Parathyroid adenoma (tissue), 2 donors: Measurements from ENCODE around the gene ADD3.

ENCODE experiments used
- H2AFZ ChIP-seq: fragments of 300-600 bp; sonication (generic); one replicate; pipeline ENCODE4 v1.7.0; 2017; ENCODE audit warnings: antibody characterized with exemption, mild to moderate bottlenecking
- H3K27ac ChIP-seq: fragments of 300-600 bp; sonication (generic); one replicate; pipeline ENCODE4 v1.7.0; 2017
- H3K27me3 ChIP-seq: fragments of 300-600 bp; sonication (generic); one replicate; pipeline ENCODE4 v1.7.0; 2017; ENCODE audit warnings: low read length; ENCODE audit not compliant: control insufficient read depth, insufficient read depth
- H3K36me3 ChIP-seq: fragments of 300-600 bp; sonication (generic); one replicate; pipeline ENCODE4 v1.7.0; 2017; ENCODE audit warnings: low read length; ENCODE audit not compliant: control insufficient read depth, insufficient read depth
- H3K4me1 ChIP-seq: fragments of 300-600 bp; sonication (generic); one replicate; pipeline ENCODE4 v1.7.0; 2017; ENCODE audit warnings: control low read depth
- H3K4me2 ChIP-seq: fragments of 300-600 bp; sonication (generic); one replicate; pipeline ENCODE4 v1.7.0; 2017; ENCODE audit warnings: low read length
- H3K4me3 ChIP-seq: fragments of 300-600 bp; sonication (generic); one replicate; pipeline ENCODE4 v1.7.0; 2017; ENCODE audit warnings: low read depth, low read length
- H3K79me2 ChIP-seq: fragments of 300-600 bp; sonication (generic); one replicate; pipeline ENCODE4 v1.7.0; 2017; ENCODE audit warnings: control low read depth
- H3K9ac ChIP-seq: fragments of 300-600 bp; sonication (generic); one replicate; pipeline ENCODE4 v1.7.0; 2017; ENCODE audit warnings: mild to moderate bottlenecking
- H3K9me3 ChIP-seq: fragments of 300-600 bp; sonication (generic); one replicate; pipeline ENCODE4 v1.7.0; 2017; ENCODE audit warnings: low read length; ENCODE audit not compliant: control insufficient read depth
- TF ChIP-seq, protein P1 (sequence below): fragments of 300-600 bp; sonication (generic); IDR thresholded peaks from one replicate; pipeline ENCODE4 v1.7.0; 2017; ENCODE audit warnings: antibody characterized with exemption, mild to moderate bottlenecking
- donor health status: primary hyperparathyroidism.

ADD3 gene

GRCh38 chr10:110022716-110023504 is 15.1 kb downstream of the ADD3 start:
- Histone ChIP-seq H3K4me2 (no peak overlapping the region), H3K4me3 (no peak overlapping the region), H3K79me2 (peaks cover 17% of the 10 kb centered on the region), H3K9ac (no peak overlapping the region), H3K36me3 (no peaks in the 10 kb centered on the region), H3K27me3 (no peaks in the 10 kb centered on the region), H3K9me3 (no peaks in the 10 kb centered on the region), H2AFZ (no peak overlapping the region), H3K27ac (no peak overlapping the region), H3K4me1 (no peaks in the 10 kb centered on the region)
- TF ChIP-seq, protein P1, sequence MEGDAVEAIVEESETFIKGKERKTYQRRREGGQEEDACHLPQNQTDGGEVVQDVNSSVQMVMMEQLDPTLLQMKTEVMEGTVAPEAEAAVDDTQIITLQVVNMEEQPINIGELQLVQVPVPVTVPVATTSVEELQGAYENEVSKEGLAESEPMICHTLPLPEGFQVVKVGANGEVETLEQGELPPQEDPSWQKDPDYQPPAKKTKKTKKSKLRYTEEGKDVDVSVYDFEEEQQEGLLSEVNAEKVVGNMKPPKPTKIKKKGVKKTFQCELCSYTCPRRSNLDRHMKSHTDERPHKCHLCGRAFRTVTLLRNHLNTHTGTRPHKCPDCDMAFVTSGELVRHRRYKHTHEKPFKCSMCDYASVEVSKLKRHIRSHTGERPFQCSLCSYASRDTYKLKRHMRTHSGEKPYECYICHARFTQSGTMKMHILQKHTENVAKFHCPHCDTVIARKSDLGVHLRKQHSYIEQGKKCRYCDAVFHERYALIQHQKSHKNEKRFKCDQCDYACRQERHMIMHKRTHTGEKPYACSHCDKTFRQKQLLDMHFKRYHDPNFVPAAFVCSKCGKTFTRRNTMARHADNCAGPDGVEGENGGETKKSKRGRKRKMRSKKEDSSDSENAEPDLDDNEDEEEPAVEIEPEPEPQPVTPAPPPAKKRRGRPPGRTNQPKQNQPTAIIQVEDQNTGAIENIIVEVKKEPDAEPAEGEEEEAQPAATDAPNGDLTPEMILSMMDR = no peak

DNA sequence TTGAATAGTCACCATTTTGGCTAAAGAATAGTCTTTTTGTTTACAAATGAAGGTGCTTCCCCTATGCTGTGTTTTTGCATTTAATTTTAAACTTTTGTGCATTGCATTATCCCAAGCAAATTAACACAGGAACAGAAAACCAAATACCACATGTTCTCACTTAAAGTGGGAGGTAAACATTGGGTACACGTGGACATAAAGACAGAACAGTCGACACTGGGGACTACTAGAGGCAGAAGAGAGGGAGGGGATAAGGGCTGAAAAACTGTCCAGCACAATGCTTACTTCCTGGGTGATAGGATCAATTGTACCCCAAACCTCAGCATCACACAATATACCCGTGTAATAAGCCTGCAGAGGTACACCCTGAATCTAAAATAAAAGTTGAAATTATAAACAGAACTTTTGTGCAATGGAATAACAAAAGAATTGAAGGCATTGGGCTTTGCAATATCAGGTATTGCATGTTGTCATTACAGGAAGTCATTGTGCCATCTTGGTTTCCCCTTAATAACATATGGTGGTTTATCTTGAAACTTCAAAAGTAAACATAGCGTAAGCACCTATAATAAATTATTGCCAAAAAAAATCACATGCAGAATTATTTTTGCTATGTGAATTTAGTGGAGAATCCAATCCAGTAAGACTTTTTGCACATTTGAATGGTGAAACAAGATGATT is 16.1 kb downstream of the ADD3 start:
- H2AFZ ChIP-seq = no peak overlapping the region
- H3K36me3 ChIP-seq = no peaks in the 10 kb centered on the region
- TF ChIP-seq, protein P1 = no peak
- no peak overlapping the region for H3K27ac ChIP-seq
- H3K4me2 ChIP-seq = no peak overlapping the region
- no peak overlapping the region for H3K4me3 ChIP-seq
- H3K79me2 ChIP-seq = peaks cover 14% of the 10 kb centered on the region
- no peak overlapping the region for H3K9ac ChIP-seq
- H3K27me3 ChIP-seq = no peaks in the 10 kb centered on the region
- H3K9me3 ChIP-seq = no peaks in the 10 kb centered on the region
- H3K4me1 ChIP-seq = no peaks in the 10 kb centered on the region

- H3K9ac ChIP-seq = no peak overlapping the region
Observed at GRCh38 chr10:110029450-110029849, 21.7 kb downstream of the ADD3 start.

GRCh38 chr10:110032801-110033700 is 25.3 kb downstream of the ADD3 start:
- Histone ChIP-seq H3K9ac (no peak overlapping the region), H3K4me3 (no peak overlapping the region), H3K9me3 (no peaks in the 10 kb centered on the region), H3K27ac (no peak overlapping the region), H3K4me1 (no peaks in the 10 kb centered on the region), H3K36me3 (no peaks in the 10 kb centered on the region), H3K27me3 (no peaks in the 10 kb centered on the region), H3K79me2 (peaks cover 37% of the 10 kb centered on the region), H3K4me2 (no peak overlapping the region), H2AFZ (no peak overlapping the region)
- TF ChIP-seq, protein P1 = no peak

More at GRCh38 chr10:110029450-110029849, 21.7 kb downstream of the ADD3 start:
- Histone ChIP-seq H3K36me3 (no peaks in the 10 kb centered on the region), H3K4me3 (no peak overlapping the region), H3K27me3 (no peaks in the 10 kb centered on the region), H3K9me3 (no peaks in the 10 kb centered on the region), H3K79me2 (peaks cover 17% of the 10 kb centered on the region), H3K27ac (no peak overlapping the region), H3K4me1 (no peaks in the 10 kb centered on the region), H3K4me2 (no peak overlapping the region), H2AFZ (no peak overlapping the region)
- TF ChIP-seq, protein P1 = no peak
